ENCODE data around the gene NHSL1. TPM values are rescaled to one million over a fixed set of nuclear protein-coding genes. Genes with fewer than 3 reads are reported as not detected.

Gene NHSL1
- total RNA-seq, 3 donors from 2014 or later, result 53.1 to 155 (median 107) TPM

- peak in 1 of 3 donors; percentile 50 for DNase-seq
- H3K9me3 ChIP-seq, result no peaks in the 10 kb centered on the region
- intact Hi-C loops (cut with DNase I, micrococcal nuclease), result loop anchor here in 1 of 2 donors (10.0 kb wide), 2 partner anchors 91 to 161 kb away; no protein-coding TSS in a partner anchor
- H3K4me1 ChIP-seq (ENCODE audit: low read depth), result peaks cover under 1% of the 10 kb centered on the region
- ATAC-seq, result no peak
- TF ChIP-seq, protein P1, sequence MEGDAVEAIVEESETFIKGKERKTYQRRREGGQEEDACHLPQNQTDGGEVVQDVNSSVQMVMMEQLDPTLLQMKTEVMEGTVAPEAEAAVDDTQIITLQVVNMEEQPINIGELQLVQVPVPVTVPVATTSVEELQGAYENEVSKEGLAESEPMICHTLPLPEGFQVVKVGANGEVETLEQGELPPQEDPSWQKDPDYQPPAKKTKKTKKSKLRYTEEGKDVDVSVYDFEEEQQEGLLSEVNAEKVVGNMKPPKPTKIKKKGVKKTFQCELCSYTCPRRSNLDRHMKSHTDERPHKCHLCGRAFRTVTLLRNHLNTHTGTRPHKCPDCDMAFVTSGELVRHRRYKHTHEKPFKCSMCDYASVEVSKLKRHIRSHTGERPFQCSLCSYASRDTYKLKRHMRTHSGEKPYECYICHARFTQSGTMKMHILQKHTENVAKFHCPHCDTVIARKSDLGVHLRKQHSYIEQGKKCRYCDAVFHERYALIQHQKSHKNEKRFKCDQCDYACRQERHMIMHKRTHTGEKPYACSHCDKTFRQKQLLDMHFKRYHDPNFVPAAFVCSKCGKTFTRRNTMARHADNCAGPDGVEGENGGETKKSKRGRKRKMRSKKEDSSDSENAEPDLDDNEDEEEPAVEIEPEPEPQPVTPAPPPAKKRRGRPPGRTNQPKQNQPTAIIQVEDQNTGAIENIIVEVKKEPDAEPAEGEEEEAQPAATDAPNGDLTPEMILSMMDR (IDR thresholded peaks at IDR 0.05), result no peak
- H3K4me3 ChIP-seq, result no peak overlapping the region
- no peaks in the 10 kb centered on the region for H3K36me3 ChIP-seq (ENCODE audit: low read depth)
Observed at GRCh38 chr6:138424004-138424904, 75.0 kb downstream of the NHSL1 start.

DNA sequence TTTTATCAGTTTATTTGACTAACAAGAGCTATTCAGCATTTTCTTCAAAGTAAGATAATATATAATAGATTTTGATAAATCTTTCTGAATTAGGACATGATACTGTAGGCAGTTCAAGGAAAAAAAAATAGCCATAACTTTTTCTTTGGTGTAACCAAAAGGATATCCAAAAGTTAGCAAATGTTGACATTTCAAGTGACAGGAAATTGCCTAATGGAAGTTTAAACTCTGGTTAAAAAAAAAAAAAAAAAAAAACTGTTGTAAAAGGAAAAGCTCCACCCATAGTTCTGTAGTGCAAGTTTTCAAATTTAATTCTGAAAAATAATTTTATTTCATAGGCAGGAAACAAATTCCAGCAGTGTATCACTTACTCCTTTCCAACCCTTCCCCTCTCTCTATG lies 76.4 kb downstream of the NHSL1 start:
- no peak for ATAC-seq
- intact Hi-C loops (cut with DNase I, micrococcal nuclease), result loop anchor here in 1 of 2 donors (10.0 kb wide), 2 partner anchors 92 to 162 kb away; no protein-coding TSS in a partner anchor
- no peak for DNase-seq
- Histone ChIP-seq H3K36me3 (ENCODE audit: low read depth) (no peaks in the 10 kb centered on the region), H3K9me3 (no peaks in the 10 kb centered on the region), H3K4me3 (no peak overlapping the region), H3K4me1 (ENCODE audit: low read depth) (no peaks in the 10 kb centered on the region)
- TF ChIP-seq, protein P1 (IDR thresholded peaks at IDR 0.05), result no peak

GRCh38 chr6:138421608-138422007 lies 77.7 kb downstream of the NHSL1 start:
- Histone ChIP-seq H3K4me3 (no peak overlapping the region), H3K9me3 (no peaks in the 10 kb centered on the region), H3K4me1 (ENCODE audit: low read depth) (no peaks in the 10 kb centered on the region), H3K36me3 (ENCODE audit: low read depth) (no peaks in the 10 kb centered on the region)
- ATAC-seq (no peak), DNase-seq (no peak)
- intact Hi-C loops (cut with DNase I, micrococcal nuclease), result loop anchor here in 1 of 2 donors (10.0 kb wide), 2 partner anchors 93 to 163 kb away; no protein-coding TSS in a partner anchor
- TF ChIP-seq, protein P1 (IDR thresholded peaks at IDR 0.05), result no peak

DNA sequence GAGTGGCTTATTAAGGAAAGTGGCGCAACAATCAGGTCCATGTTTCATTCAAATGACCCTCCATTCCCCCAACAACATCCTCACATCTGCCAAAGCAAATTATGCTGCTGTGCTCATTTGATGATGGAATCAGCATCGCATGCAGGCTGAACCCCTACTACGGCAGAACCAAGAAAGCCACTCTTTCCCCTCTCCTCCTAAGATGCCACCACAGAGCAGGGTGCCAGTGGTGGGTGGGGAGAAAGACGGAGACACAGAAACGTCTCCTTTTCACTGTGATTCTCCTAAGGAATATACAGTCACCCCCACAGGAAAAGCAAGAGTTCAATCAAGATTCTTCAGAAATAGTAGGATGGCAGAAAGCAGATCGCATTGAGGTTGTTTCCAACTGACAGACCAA lies 78.2 kb downstream of the NHSL1 start:
- intact Hi-C loops (cut with DNase I, micrococcal nuclease), result loop anchor here in 1 of 2 donors (10.0 kb wide), 2 partner anchors 94 to 164 kb away; no protein-coding TSS in a partner anchor
- Histone ChIP-seq H3K9me3 (no peaks in the 10 kb centered on the region), H3K4me1 (ENCODE audit: low read depth) (no peaks in the 10 kb centered on the region), H3K4me3 (no peak overlapping the region), H3K36me3 (ENCODE audit: low read depth) (no peaks in the 10 kb centered on the region)
- no peak for DNase-seq
- TF ChIP-seq, protein P1 (IDR thresholded peaks at IDR 0.05), result no peak
- no peak for ATAC-seq

DNA sequence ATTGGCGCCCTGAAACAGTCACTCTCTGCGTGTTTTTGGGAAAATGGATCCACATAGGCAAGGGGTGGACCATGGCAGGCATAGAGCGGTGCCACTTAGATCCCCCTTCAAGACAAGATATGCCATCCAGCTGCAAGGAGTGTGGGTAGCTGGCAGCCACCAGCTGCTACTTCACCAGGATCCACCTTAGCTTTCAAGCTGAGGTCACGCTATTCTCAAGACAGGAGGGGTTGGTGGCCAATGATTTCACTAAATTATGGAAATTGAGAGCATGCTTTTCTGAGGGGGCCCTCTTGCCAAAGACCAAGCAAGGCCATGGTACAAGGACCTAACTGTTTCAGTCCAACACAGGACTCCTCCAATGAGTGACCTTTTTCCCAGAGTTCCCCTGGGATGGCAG lies 78.9 kb downstream of the NHSL1 start:
- no peak overlapping the region for H3K4me3 ChIP-seq
- ATAC-seq (no peak), DNase-seq (no peak)
- H3K9me3 ChIP-seq, result no peaks in the 10 kb centered on the region
- H3K36me3 ChIP-seq (ENCODE audit: low read depth), result no peaks in the 10 kb centered on the region
- intact Hi-C loops (cut with DNase I, micrococcal nuclease), result loop anchor here in 1 of 2 donors (10.0 kb wide), 2 partner anchors 94 to 164 kb away; no protein-coding TSS in a partner anchor
- TF ChIP-seq, protein P1 (IDR thresholded peaks at IDR 0.05), result no peak
- no peaks in the 10 kb centered on the region for H3K4me1 ChIP-seq (ENCODE audit: low read depth)

Data from mucosa of descending colon (tissue), 3 donors.